Heart left ventricle (tissue), 16 donors: ENCODE data around the gene ATP6V1A. TPM values are rescaled to one million over a fixed set of nuclear protein-coding genes. Genes with fewer than 3 reads are reported as not detected.

Source experiments
- ATAC-seq, 4 donors: fragments of 200-7000 bp; cut with Tn5 transposase; one replicate each; pipeline ENCODE4 v1.9.1; 2020 to 2022; ENCODE audit warnings: moderate library complexity in 4 of 4, mild to moderate bottlenecking in 3 of 4, moderate number of reproducible peaks in 1 of 4
- DNase-seq, 5 donors: peaks; one replicate each; pipeline ENCODE4 v3.0.0-alpha.2; 2020
- H3K27ac ChIP-seq, 12 donors: fragments of 200-600 bp; sonication (generic) in 4 of 12; one replicate each; pipeline versions ENCODE4 v1.5.0 to v1.8.0; 2016 to 2022; ENCODE audit warnings: mild to moderate bottlenecking in 2 of 12
- H3K27me3 ChIP-seq, 9 donors: fragments of 200-600 bp; sonication (generic) in 2 of 9; one replicate each; pipeline versions ENCODE4 v1.5.1 to v1.8.0; 2016 to 2022; ENCODE audit warnings: mild to moderate bottlenecking in 3 of 9
- H3K36me3 ChIP-seq, 9 donors: fragments of 200-600 bp; sonication (generic) in 2 of 9; one replicate each; pipeline versions ENCODE4 v1.5.0 to v1.8.0; 2018 to 2022; ENCODE audit warnings: mild to moderate bottlenecking in 2 of 9
- H3K4me1 ChIP-seq, 12 donors: fragments of 200-600 bp; sonication (generic) in 4 of 12; one replicate each; pipeline versions ENCODE4 v1.5.0 to v1.8.0; 2016 to 2022; ENCODE audit warnings: mild to moderate bottlenecking in 3 of 12
- H3K4me3 ChIP-seq, 12 donors: fragments of 200-600 bp; sonication (generic) in 4 of 12; one replicate each; pipeline versions ENCODE4 v1.5.0 to v1.8.0; 2017 to 2022; ENCODE audit warnings: mild to moderate bottlenecking in 9 of 12, moderate library complexity in 4 of 12
- H3K9me3 ChIP-seq, 12 donors: fragments of 200-600 bp; sonication (generic) in 4 of 12; one replicate each; pipeline versions ENCODE4 v1.5.0 to v1.8.0; 2016 to 2022; ENCODE audit warnings: mild to moderate bottlenecking in 1 of 12
- CTCF ChIP-seq, 12 donors: fragments of 200-600 bp; sonication (generic) in 4 of 12; IDR thresholded peaks; one replicate each; pipeline versions ENCODE4 v1.5.0 to v1.8.0; 2018 to 2022; ENCODE audit warnings: antibody characterized with exemption in 12 of 12, mild to moderate bottlenecking in 5 of 12
- POLR2A ChIP-seq, 2 donors: fragments of 450-650 bp; IDR thresholded peaks; one replicate each; pipeline ENCODE4 v1.6.1; 2017; ENCODE audit warnings: antibody characterized with exemption in 2 of 2, mild to moderate bottlenecking in 2 of 2, moderate library complexity in 2 of 2
- WGBS, 4 donors: extraction: QIAGEN DNeasy Blood & Tissue Kit in 2 of 4; methylation state at CpG; one replicate each; pipeline versions ENCODE4 v1.1.5 to v1.1.7; 2013 to 2018; 5-methylcytosine and 5-hydroxymethylcytosine counted together
- intact Hi-C, 10 donors: fragments of 100-400 bp; cut with DNase I; formaldehyde crosslinking; loops; one replicate each; pipeline versions ENCODE4 v1.11.1 to v1.14.2; 2022
- polyA plus RNA-seq, 2 donors: library from polyadenylated mRNA; stranded (reverse); fragments of 200-250 nt; gene quantifications; one replicate each; pipeline ENCODE4 v1.2.3, GENCODE V29; 2013
- total RNA-seq, 9 donors: library from RNA; depleted of rRNA in 2 of 9; stranded (reverse); fragments of >200 nt in 2 of 9; fragmentation: NEBNext Ultra II Directional in 3 of 9; extraction: Animal tissue kit (Norgen Biotek cat#: 25700) in 3 of 9; gene quantifications; one replicate each; pipeline versions ENCODE4 v1.1.0 to v1.2.4, GENCODE V29; 2016 to 2023
- donor health status: ischemic (EF 13 %, LVEDD 7.1; RV severe dilation, severe dysfunction).
- donor health status: healthy with polysubstance abuse.
- donor health status: DM: no; HTN: yes; CAD: no.
- donor health status: DM: no; HTN: no; CAD: no.
- donor health status: ischemic (EF 25% LVEDD 6.9; RV normal size, moderate dysfunction).
- donor health status: ischemic (EF 25% LVEDD 5.7; RV mildly dilated, moderate dysfunction).
- donor health status: healthy.
- donor health status: DM: yes; HTN: yes; CAD: no.
- donor health status: ischemic (EF 35%, LVEDD 5.7; RV mildly dilated, moderate dysfunction).
- donor health status: nonischemic (EF 11% LVEDD 7.7; RV severe dilation, severe dysfunction).
- donor health status: DM: yes; HTN: yes; CAD: no.
- donor health status: PGD.
- donor health status: ischemic (EF 29% LVEDD 5.4; RV normal size, mild dysfunction).
- donor health status: nonischemic (EF 23%, LVEDD 6.1; RV moderate dilation, normal function).

Gene ATP6V1A
- total and polyA plus RNA-seq, 11 donors = 5.9 to 66.8 (median 19.0) TPM

DNA sequence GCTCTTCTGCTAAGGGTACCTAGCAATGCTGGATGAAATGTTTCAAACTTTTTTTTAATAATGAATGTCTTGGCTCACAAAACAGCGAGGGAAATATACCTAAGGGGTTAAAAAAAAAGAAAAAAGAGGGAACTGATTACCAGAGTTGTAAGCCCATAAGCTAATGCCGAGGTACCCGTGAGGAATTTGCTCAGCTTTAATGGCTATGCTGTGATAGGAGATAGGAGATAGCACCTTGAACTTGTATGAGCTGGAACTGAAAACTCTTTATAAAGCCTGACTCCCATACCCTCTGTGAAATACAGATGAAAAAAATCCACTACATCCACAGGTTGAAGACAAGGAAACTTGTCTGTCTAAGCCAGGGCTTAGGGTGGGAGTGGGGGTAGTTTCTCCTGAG lies 105.7 kb downstream of the ATP6V1A start:
- TF ChIP-seq CTCF (IDR thresholded peaks at IDR 0.05) (no peak), POLR2A (IDR thresholded peaks at IDR 0.05) (no peak)
- DNase-seq (no peak), ATAC-seq (no peak)
- Histone ChIP-seq H3K36me3 (no peaks in the 10 kb centered on the region), H3K4me3 (no peak overlapping the region), H3K9me3 (no peaks in the 10 kb centered on the region), H3K27me3 (no peaks in the 10 kb centered on the region), H3K27ac (no peak overlapping the region), H3K4me1 (no peaks in the 10 kb centered on the region)
- 56 to 60% (median 58%) methylated on average over 3 of the region's 3 CpGs for WGBS, 4 donors
- intact Hi-C loops = no loop called here

Other genes starting within 250 kb of the ATP6V1A start
- 1 to 10 TPM; 1.3 to 8.7 (median 5.0) TPM for gene SPICE1, start 231.9 kb upstream of the ATP6V1A start, total RNA-seq
- gene SPICE1, start 231.9 kb upstream of the ATP6V1A start, polyA plus RNA-seq = 1 to 10 TPM; 1.4 to 3.1 TPM
- gene SIDT1, start 214.5 kb upstream of the ATP6V1A start, total RNA-seq = 1 to 10 TPM in 5 of 9 donors, under 1 TPM in 4; 0.28 to 2.6 (median 1.3) TPM
- under 1 TPM; 0.30 to 0.38 TPM for gene SIDT1, start 214.5 kb upstream of the ATP6V1A start, polyA plus RNA-seq
- 10 to 100 TPM in 8 of 9 donors, 1 to 10 TPM in 1; 9.8 to 25.3 (median 17.3) TPM for gene USF3, start 50.4 kb upstream of the ATP6V1A start, total RNA-seq
- 1 to 10 TPM; 4.3 to 5.8 TPM for gene USF3, start 50.4 kb upstream of the ATP6V1A start, polyA plus RNA-seq
- gene NAA50, start 786 bp upstream of the ATP6V1A start, total RNA-seq = 100 to 1,000 TPM in 2 of 9 donors, 10 to 100 TPM in 7; 64.0 to 103 (median 77.6) TPM
- 100 to 1,000 TPM in 1 of 2 donors, 10 to 100 TPM in 1; 15.0 to 147 TPM for gene NAA50, start 786 bp upstream of the ATP6V1A start, polyA plus RNA-seq
- gene GRAMD1C, start 91.8 kb downstream of the ATP6V1A start, total RNA-seq = 1 to 10 TPM in 6 of 9 donors, under 1 TPM in 3; 0.49 to 5.6 (median 1.2) TPM
- 1 to 10 TPM in 1 of 2 donors, under 1 TPM in 1; 0.49 to 1.3 TPM for gene GRAMD1C, start 91.8 kb downstream of the ATP6V1A start, polyA plus RNA-seq
- 1 to 10 TPM in 8 of 9 donors, under 1 TPM in 1; 0.60 to 4.2 (median 1.7) TPM for gene ZDHHC23, start 201.0 kb downstream of the ATP6V1A start, total RNA-seq
- gene ZDHHC23, start 201.0 kb downstream of the ATP6V1A start, polyA plus RNA-seq = 1 to 10 TPM in 1 of 2 donors, under 1 TPM in 1; 0.76 to 3.9 TPM